GM21367 (cell line): ENCODE results near the gene DAW1.
"Not testable (repeated sequence)": the region's sequence is repeated elsewhere in the genome, so short reads cannot be mapped to it uniquely, and the experiment has no call there.

ENCODE experiments used
- ATAC-seq: cut with Tn5 transposase; IDR thresholded peaks from one replicate; pipeline ENCODE4 v1.9.1; 2021; ENCODE audit not compliant: unreplicated experiment

DAW1 gene

GRCh38 chr2:227871375-227871791 lies at the start of gene DAW1:
Gene DAW1, plus strand, starts transcription at chr2:227871631. Its CDS starts 59 bp downstream, at chr2:227871690.
- ATAC-seq: no peak

- ATAC-seq: no peak
Observed at GRCh38 chr2:227822416-227823003, 48.9 kb upstream of the DAW1 start.

GRCh38 chr2:227823922-227824321 lies 47.5 kb upstream of the DAW1 start:
- ATAC-seq: no peak

- no peak for ATAC-seq
Observed at GRCh38 chr2:227824711-227825110, 46.7 kb upstream of the DAW1 start.

- ATAC-seq: no peak
Observed at GRCh38 chr2:227826019-227826521, 45.4 kb upstream of the DAW1 start.

GRCh38 chr2:227826563-227826962 lies 44.9 kb upstream of the DAW1 start:
- no peak for ATAC-seq

GRCh38 chr2:227827143-227827542 lies 44.3 kb upstream of the DAW1 start:
- no peak for ATAC-seq

- ATAC-seq: no peak
Observed at GRCh38 chr2:227828477-227828912, 42.9 kb upstream of the DAW1 start.

GRCh38 chr2:227829337-227829736 lies 42.1 kb upstream of the DAW1 start:
- no peak for ATAC-seq

GRCh38 chr2:227834423-227834822 lies 37.0 kb upstream of the DAW1 start:
- ATAC-seq: no peak

- no peak for ATAC-seq
Observed at GRCh38 chr2:227834916-227835650, 36.3 kb upstream of the DAW1 start.

- not testable (repeated sequence) for ATAC-seq
Observed at GRCh38 chr2:227839339-227840129, 31.9 kb upstream of the DAW1 start.

- ATAC-seq: peak; percentile 69
Observed at GRCh38 chr2:227846831-227847230, 24.6 kb upstream of the DAW1 start.

GRCh38 chr2:227848146-227848545 lies 23.3 kb upstream of the DAW1 start:
- no peak for ATAC-seq

- no peak for ATAC-seq
Observed at GRCh38 chr2:227848586-227848985, 22.8 kb upstream of the DAW1 start.

- no peak for ATAC-seq
Observed at GRCh38 chr2:227849906-227850305, 21.5 kb upstream of the DAW1 start.

- no peak for ATAC-seq
Observed at GRCh38 chr2:227853204-227853629, 18.2 kb upstream of the DAW1 start.

GRCh38 chr2:227853765-227854271 lies 17.6 kb upstream of the DAW1 start:
- no peak for ATAC-seq

- ATAC-seq: no peak
Observed at GRCh38 chr2:227855440-227855839, 16.0 kb upstream of the DAW1 start.

GRCh38 chr2:227856697-227857096 lies 14.7 kb upstream of the DAW1 start:
- ATAC-seq: no peak

- no peak for ATAC-seq
Observed at GRCh38 chr2:227860221-227860641, 11.2 kb upstream of the DAW1 start.
